ENCODE results near the gene ERCC6L2. TPM values are rescaled to one million over a fixed set of nuclear protein-coding genes. Genes with fewer than 3 reads are reported as not detected.

Gene ERCC6L2
- total and polyA plus RNA-seq, 10 of the 15 experiments (the other 5 are each of a cell fraction or from before 2014, with no cell fraction given) = 8.1 to 45.0 (median 22.6) TPM

DNA sequence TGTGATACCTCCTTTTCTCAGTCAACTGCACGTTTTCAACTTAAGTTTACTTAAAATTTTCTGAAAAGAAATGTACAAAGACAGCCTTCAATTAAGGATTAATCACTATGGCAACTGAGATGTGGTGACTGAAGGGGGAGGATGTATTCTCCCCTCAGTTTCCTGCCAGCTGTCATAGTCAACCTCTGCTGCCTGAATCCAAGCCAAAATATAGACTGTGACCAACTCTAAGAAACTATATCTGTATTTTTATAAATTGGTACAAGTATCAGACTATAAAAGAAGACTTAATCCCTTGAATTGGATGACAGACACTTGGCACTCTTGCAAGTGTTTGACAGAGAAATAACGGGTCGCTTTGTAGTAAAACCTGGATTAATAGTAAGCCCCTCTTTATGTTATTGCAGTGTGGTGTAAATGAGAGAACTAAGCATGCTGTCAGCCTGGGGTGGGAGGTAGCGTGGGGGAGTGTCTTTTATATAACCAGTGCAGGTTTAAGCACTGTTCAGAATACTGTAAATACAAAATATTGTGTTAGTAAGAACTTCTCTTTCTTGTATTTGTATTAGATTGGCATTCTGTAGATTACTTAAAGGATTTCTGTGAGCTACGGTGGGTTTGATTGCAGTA lies 106.4 kb downstream of the ERCC6L2 start:
- intact Hi-C loops (cut with micrococcal nuclease; ENCODE audit: unreplicated experiment) = no loop called here
- CTCF ChIA-PET = no interaction called here

More for the DNA sequence above, 106.4 kb downstream of the ERCC6L2 start:
- no peak for FAIRE-seq
- H3K4me2 ChIP-seq (ENCODE audit: control insufficient read depth, insufficient read depth) = no peak overlapping the region
- RAD21 ChIA-PET (ENCODE audit: unreplicated experiment) = no interaction called here
- H3K4me3 ChIP-seq = no peak overlapping the region
- H3K27me3 ChIP-seq (replicated peaks in 1 of 2; ENCODE audit: control insufficient read depth in 2 of 2, insufficient read depth in 2 of 2, low read length in 1 of 2) = no peaks in the 10 kb centered on the region
- no peaks in the 10 kb centered on the region for H3K79me2 ChIP-seq (ENCODE audit: control insufficient read depth, insufficient read depth, low read length)
- no peak for ATAC-seq
- H3K27ac ChIP-seq (ENCODE audit: control insufficient read depth, insufficient read depth) = no peak overlapping the region
- BruUV-seq (replicated peaks) = no TSS peak
- SMC1A ChIA-PET (ENCODE audit: uncharacterized antibody, unreplicated experiment) = interaction anchor here (1.2 kb wide), 1 partner anchor 17 kb away, joined by 3 read pairs; no protein-coding TSS in a partner anchor
- TF ChIP-seq NFXL1 (IDR thresholded peaks at IDR 0.05; ENCODE audit: borderline replicate concordance) = no peak
- TF ChIP-seq BHLHE40 (IDR thresholded peaks at IDR 0.05; ENCODE audit: borderline replicate concordance in 1 of 2, low read depth in 2 of 2, low read length in 1 of 2) = no peak
- TF ChIP-seq, protein P1, sequence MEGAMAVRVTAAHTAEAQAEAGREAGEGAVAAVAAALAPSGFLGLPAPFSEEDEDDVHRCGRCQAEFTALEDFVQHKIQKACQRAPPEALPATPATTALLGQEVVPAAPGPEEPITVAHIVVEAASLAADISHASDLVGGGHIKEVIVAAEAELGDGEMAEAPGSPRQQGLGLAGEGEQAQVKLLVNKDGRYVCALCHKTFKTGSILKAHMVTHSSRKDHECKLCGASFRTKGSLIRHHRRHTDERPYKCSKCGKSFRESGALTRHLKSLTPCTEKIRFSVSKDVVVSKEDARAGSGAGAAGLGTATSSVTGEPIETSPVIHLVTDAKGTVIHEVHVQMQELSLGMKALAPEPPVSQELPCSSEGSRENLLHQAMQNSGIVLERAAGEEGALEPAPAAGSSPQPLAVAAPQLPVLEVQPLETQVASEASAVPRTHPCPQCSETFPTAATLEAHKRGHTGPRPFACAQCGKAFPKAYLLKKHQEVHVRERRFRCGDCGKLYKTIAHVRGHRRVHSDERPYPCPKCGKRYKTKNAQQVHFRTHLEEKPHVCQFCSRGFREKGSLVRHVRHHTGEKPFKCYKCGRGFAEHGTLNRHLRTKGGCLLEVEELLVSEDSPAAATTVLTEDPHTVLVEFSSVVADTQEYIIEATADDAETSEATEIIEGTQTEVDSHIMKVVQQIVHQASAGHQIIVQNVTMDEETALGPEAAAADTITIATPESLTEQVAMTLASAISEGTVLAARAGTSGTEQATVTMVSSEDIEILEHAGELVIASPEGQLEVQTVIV (IDR thresholded peaks at IDR 0.05; ENCODE audit: borderline replicate concordance, partially characterized antibody) = no peak
- no peak for TF ChIP-seq SRF (IDR thresholded peaks at IDR 0.05; ENCODE audit: low read depth in 2 of 2, low read length in 2 of 2)
- no peak for TF ChIP-seq RB1 (IDR thresholded peaks at IDR 0.05; ENCODE audit: borderline replicate concordance)
- TF ChIP-seq, protein P2, sequence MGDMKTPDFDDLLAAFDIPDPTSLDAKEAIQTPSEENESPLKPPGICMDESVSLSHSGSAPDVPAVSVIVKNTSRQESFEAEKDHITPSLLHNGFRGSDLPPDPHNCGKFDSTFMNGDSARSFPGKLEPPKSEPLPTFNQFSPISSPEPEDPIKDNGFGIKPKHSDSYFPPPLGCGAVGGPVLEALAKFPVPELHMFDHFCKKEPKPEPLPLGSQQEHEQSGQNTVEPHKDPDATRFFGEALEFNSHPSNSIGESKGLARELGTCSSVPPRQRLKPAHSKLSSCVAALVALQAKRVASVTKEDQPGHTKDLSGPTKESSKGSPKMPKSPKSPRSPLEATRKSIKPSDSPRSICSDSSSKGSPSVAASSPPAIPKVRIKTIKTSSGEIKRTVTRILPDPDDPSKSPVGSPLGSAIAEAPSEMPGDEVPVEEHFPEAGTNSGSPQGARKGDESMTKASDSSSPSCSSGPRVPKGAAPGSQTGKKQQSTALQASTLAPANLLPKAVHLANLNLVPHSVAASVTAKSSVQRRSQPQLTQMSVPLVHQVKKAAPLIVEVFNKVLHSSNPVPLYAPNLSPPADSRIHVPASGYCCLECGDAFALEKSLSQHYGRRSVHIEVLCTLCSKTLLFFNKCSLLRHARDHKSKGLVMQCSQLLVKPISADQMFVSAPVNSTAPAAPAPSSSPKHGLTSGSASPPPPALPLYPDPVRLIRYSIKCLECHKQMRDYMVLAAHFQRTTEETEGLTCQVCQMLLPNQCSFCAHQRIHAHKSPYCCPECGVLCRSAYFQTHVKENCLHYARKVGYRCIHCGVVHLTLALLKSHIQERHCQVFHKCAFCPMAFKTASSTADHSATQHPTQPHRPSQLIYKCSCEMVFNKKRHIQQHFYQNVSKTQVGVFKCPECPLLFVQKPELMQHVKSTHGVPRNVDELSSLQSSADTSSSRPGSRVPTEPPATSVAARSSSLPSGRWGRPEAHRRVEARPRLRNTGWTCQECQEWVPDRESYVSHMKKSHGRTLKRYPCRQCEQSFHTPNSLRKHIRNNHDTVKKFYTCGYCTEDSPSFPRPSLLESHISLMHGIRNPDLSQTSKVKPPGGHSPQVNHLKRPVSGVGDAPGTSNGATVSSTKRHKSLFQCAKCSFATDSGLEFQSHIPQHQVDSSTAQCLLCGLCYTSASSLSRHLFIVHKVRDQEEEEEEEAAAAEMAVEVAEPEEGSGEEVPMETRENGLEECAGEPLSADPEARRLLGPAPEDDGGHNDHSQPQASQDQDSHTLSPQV (IDR thresholded peaks at IDR 0.05) = no peak
- TF ChIP-seq GATAD2B (conservative IDR thresholded peaks at IDR 0.05; ENCODE audit: low read depth) = no peak
- TF ChIP-seq ZNF24 (IDR thresholded peaks at IDR 0.05) = no peak
- TF ChIP-seq MTA2 (IDR thresholded peaks at IDR 0.05; ENCODE audit: low read depth) = no peak
- TF ChIP-seq NBN (IDR thresholded peaks at IDR 0.05) = no peak
- TF ChIP-seq, protein P3, sequence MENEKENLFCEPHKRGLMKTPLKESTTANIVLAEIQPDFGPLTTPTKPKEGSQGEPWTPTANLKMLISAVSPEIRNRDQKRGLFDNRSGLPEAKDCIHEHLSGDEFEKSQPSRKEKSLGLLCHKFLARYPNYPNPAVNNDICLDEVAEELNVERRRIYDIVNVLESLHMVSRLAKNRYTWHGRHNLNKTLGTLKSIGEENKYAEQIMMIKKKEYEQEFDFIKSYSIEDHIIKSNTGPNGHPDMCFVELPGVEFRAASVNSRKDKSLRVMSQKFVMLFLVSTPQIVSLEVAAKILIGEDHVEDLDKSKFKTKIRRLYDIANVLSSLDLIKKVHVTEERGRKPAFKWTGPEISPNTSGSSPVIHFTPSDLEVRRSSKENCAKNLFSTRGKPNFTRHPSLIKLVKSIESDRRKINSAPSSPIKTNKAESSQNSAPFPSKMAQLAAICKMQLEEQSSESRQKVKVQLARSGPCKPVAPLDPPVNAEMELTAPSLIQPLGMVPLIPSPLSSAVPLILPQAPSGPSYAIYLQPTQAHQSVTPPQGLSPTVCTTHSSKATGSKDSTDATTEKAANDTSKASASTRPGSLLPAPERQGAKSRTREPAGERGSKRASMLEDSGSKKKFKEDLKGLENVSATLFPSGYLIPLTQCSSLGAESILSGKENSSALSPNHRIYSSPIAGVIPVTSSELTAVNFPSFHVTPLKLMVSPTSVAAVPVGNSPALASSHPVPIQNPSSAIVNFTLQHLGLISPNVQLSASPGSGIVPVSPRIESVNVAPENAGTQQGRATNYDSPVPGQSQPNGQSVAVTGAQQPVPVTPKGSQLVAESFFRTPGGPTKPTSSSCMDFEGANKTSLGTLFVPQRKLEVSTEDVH (IDR thresholded peaks at IDR 0.05; ENCODE audit: low read depth, partially characterized antibody) = no peak
- TF ChIP-seq, protein P4, sequence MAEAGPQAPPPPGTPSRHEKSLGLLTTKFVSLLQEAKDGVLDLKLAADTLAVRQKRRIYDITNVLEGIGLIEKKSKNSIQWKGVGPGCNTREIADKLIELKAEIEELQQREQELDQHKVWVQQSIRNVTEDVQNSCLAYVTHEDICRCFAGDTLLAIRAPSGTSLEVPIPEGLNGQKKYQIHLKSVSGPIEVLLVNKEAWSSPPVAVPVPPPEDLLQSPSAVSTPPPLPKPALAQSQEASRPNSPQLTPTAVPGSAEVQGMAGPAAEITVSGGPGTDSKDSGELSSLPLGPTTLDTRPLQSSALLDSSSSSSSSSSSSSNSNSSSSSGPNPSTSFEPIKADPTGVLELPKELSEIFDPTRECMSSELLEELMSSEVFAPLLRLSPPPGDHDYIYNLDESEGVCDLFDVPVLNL (IDR thresholded peaks at IDR 0.05; ENCODE audit: low read depth, low read length) = no peak
- H3K9ac ChIP-seq (ENCODE audit: control insufficient read depth, insufficient read depth, low read length) = no peak overlapping the region
- no peaks in the 10 kb centered on the region for H3K36me3 ChIP-seq (ENCODE audit: control insufficient read depth in 2 of 2, insufficient read depth in 2 of 2, low read length in 1 of 2)
- in situ Hi-C loops (cut with MboI) = no loop called here
- no peaks in the 10 kb centered on the region; the same call in 2 of the 3 replicates for H3K9me3 ChIP-seq (replicated peaks; ENCODE audit: control insufficient read depth, insufficient read depth, low read length)
- no peaks in the 10 kb centered on the region for H3K4me1 ChIP-seq (ENCODE audit: control insufficient read depth, insufficient read depth, low read length)
- H4K20me1 ChIP-seq (ENCODE audit: control insufficient read depth, insufficient read depth) = no peaks in the 10 kb centered on the region
- POLR2A ChIA-PET = no interaction called here
- no peak for DNase-seq (ENCODE audit: low read depth, low spot score)
- whole genome bisulfite sequencing (ENCODE audit: insufficient coverage, insufficient replicate concordance, low lambda C conversion rate, missing lambda C conversion rate) = 71% methylated on average over 5 of the region's 5 CpGs
- H2AFZ ChIP-seq (ENCODE audit: control insufficient read depth, low read depth, low read length) = no peak overlapping the region

Data from GM12878 (cell line).